HepG2 (cell line): ENCODE data around the gene CCL24. TPM values are rescaled to one million over a fixed set of nuclear protein-coding genes. Genes with fewer than 3 reads are reported as not detected.
"Not testable (repeated sequence)": the region's sequence is repeated elsewhere in the genome, so short reads cannot be mapped to it uniquely, and the experiment has no call there.

Experiments used
- ATAC-seq: fragments of 200-7000 bp; cut with Tn5 transposase; 3 replicates; pipeline ENCODE4 v1.9.1; 2020; ENCODE audit warnings: mild to moderate bottlenecking, moderate library complexity
- BruUV-seq: library from RNA; stranded (reverse); fragments of 400-500 nt; replicated peaks from 2 replicates; lab custom pipeline; 2021; lab: Mats Ljungman, UMichigan
- CTCF ChIA-PET: fragments of 300-600 bp; formaldehyde crosslinking; extraction: SDS; loops from one replicate; lab custom pipeline; 2021; ENCODE audit warnings: low total read pairs, inconsistent platforms, low intra/inter-chr PET ratio; lab: Yijun Ruan, JAX
- POLR2A ChIA-PET: fragments of 350-600 bp; sonication (Branson Sonifier 250); formaldehyde crosslinking; loops from one replicate; lab custom pipeline; 2020; ENCODE audit warnings: antibody characterized with exemption, inconsistent platforms; lab: Yijun Ruan, JAX
- DNase-seq: peaks from one replicate; pipeline ENCODE4 v3.0.0-alpha.2; 2015; ENCODE audit warnings: low spot score
- FAIRE-seq: peaks from 3 replicates; lab custom pipeline; 2011; peaks lifted over from hg19 to GRCh38; lab: Jason Lieb, UNC
- H2AFZ ChIP-seq: one replicate; pipeline ENCODE4 v1.6.1; 2011; ENCODE audit warnings: low read length, inconsistent platforms
- H3K27ac ChIP-seq: fragments of 300-600 bp; 3 replicates; pipeline ENCODE4 v1.8.0; 2011; ENCODE audit warnings: mixed run types, mild to moderate bottlenecking, mixed read lengths, low read length, inconsistent platforms; ENCODE audit not compliant: insufficient read depth; ENCODE audit errors: extremely low read length
- H3K27me3 ChIP-seq, 2 experiments: fragments of 200-600 bp in 1 of 2; 2 replicates in 1 of 2; 3 replicates in 1 of 2; pipeline versions ENCODE4 v1.6.0 to v1.8.0; 2011; ENCODE audit warnings: low read length in 2 of 2, mild to moderate bottlenecking in 2 of 2, moderate library complexity in 2 of 2, inconsistent platforms in 1 of 2; ENCODE audit not compliant: insufficient read depth in 2 of 2, control insufficient read depth in 1 of 2
- H3K36me3 ChIP-seq, 2 experiments: fragments of 200-600 bp in 1 of 2; replicated peaks in 1 of 2; 2 replicates in 1 of 2; 3 replicates in 1 of 2; pipeline versions ENCODE4 v1.5.1 to v1.8.0; 2011; ENCODE audit warnings: low read length in 2 of 2, inconsistent platforms in 1 of 2; ENCODE audit not compliant: insufficient read depth in 2 of 2, control insufficient read depth in 1 of 2
- H3K4me1 ChIP-seq: 2 replicates; pipeline ENCODE4 v1.5.1; 2012; ENCODE audit warnings: low read length, inconsistent platforms; ENCODE audit not compliant: insufficient read depth
- H3K4me2 ChIP-seq: 2 replicates; pipeline ENCODE4 v1.6.0; 2011; ENCODE audit warnings: low read depth, low read length, inconsistent platforms
- H3K4me3 ChIP-seq, 3 experiments: fragments of 200-600 bp in 1 of 3; sonication (generic), shearing (Covaris generic) in 1 of 3; replicated peaks in 1 of 3; 2 replicates each; pipeline ENCODE4 v1.5.1; 2011 to 2016; ENCODE audit warnings: low read length in 3 of 3, inconsistent platforms in 2 of 3, low read depth in 2 of 3, mild to moderate bottlenecking in 2 of 3, control low read depth in 1 of 3, mixed read lengths in 1 of 3; ENCODE audit not compliant: insufficient read depth in 1 of 3
- H3K79me2 ChIP-seq: one replicate; pipeline ENCODE4 v1.6.1; 2011; ENCODE audit warnings: low read length, inconsistent platforms; ENCODE audit not compliant: insufficient read depth
- H3K9ac ChIP-seq: 2 replicates; pipeline ENCODE4 v1.6.0; 2011; ENCODE audit warnings: mild to moderate bottlenecking, low read depth, low read length, inconsistent platforms; ENCODE audit not compliant: insufficient read depth
- H3K9me3 ChIP-seq: 2 replicates; pipeline ENCODE4 v1.5.1; 2012; ENCODE audit warnings: mild to moderate bottlenecking, low read length
- H4K20me1 ChIP-seq: 2 replicates; pipeline ENCODE4 v1.6.0; 2011; ENCODE audit warnings: inconsistent platforms, mild to moderate bottlenecking, low read length, moderate library complexity; ENCODE audit not compliant: insufficient read depth
- ZNF644 ChIP-seq: IDR thresholded peaks from 2 replicates; pipeline ENCODE4 v1.6.1; 2016; ENCODE audit warnings: low read depth
- WGBS: methylation state at CpG from one replicate; pipeline ENCODE4 v1.1.6; 2017; ENCODE audit warnings: low lambda C conversion rate; 5-methylcytosine and 5-hydroxymethylcytosine counted together
- in situ Hi-C: cut with HindIII; loops from 2 replicates; pipeline ENCODE4 v1.10.0; 2017; ENCODE audit warnings: low pct_unique_long_range_greater_than_20kb; ENCODE audit not compliant: extremely low pct_ligation_motif_present
- intact Hi-C: fragments of 100-400 bp; cut with micrococcal nuclease; formaldehyde crosslinking; loops from one replicate; pipeline ENCODE4 v1.10.0; 2022; ENCODE audit not compliant: unreplicated experiment
- polyA plus RNA-seq, 8 experiments: library from polyadenylated mRNA; depleted of rRNA in 3 of 8; stranded (reverse) in 7 of 8; unstranded in 1 of 8; fragments of >200 nt; fragmentation: Illumina TruSeq in 4 of 8; extraction: Trizol in 4 of 8; gene quantifications; 2 replicates each; pipeline versions ENCODE4 v1.2.1 to v1.2.3, GENCODE V29; 2011 to 2016; ENCODE audit warnings: low read depth in 4 of 8, missing spikeins in 1 of 8, mixed read lengths in 1 of 8; ENCODE audit not compliant: insufficient read depth in 1 of 8
- total RNA-seq, 5 experiments: library from RNA; depleted of rRNA; stranded (reverse); fragments of >200 nt; fragmentation: Illumina TruSeq; extraction: Trizol; gene quantifications; 2 replicates each; pipeline ENCODE4 v1.2.3, GENCODE V29; 2016; ENCODE audit warnings: low read depth in 1 of 5
- TF ChIP-seq, protein P1 (sequence below): sonication (generic); formaldehyde crosslinking; IDR thresholded peaks from 2 replicates; pipeline ENCODE4 v1.4.0; 2020; ENCODE audit warnings: missing genetic modification reagents

The CCL24 gene
- total and polyA plus RNA-seq, 2 of the 13 experiments (the other 11 are each of a cell fraction or from before 2014, with no cell fraction given) = not detected

DNA sequence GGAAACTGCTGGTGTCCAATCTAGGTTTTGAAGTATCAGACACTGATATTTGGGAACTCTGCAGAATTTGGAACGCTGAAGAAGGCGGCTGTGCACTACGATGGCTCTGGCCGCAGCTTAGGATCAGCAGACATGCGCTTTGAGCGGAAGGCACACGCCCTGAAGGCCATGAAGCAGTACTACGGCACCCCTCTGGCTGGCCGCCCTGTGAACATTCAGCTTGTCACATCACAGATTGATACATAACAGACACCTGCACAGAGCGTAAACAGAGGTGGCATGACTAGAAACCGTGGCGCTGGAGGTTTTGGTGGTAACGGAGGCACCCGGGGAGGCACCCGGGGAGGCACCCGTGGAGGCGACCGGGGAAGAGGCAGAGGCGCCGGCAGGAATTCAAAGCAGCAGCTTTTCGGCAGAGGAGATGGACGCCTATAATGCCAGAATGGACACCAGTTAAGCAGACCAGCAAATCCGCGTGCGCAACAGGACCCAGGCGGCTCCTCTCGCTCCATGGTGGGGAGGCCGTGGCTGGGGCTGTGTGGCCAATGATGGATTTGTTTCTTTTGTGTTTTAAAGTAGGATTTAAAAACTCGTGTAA is 22.2 kb upstream of the CCL24 start:
- Histone ChIP-seq H3K9ac (no peak overlapping the region), H3K27ac (no peak overlapping the region), H3K36me3 (no peaks in the 10 kb centered on the region), H3K4me1 (no peaks in the 10 kb centered on the region), H3K9me3 (no peaks in the 10 kb centered on the region), H4K20me1 (no peaks in the 10 kb centered on the region), H3K79me2 (no peaks in the 10 kb centered on the region), H3K4me3 (no peak overlapping the region), H2AFZ (no peak overlapping the region), H3K27me3 (no peaks in the 10 kb centered on the region; a peak in 1 of 5 replicates), H3K4me2 (no peak overlapping the region)
- ATAC-seq = peak; percentile 43; the same call in 2 of the 3 replicates
- 67% methylated on average over 29 of the region's 29 CpGs for WGBS
- TF ChIP-seq ZNF644 (CRISPR knock-in tag) = no peak
- TF ChIP-seq, protein P1, sequence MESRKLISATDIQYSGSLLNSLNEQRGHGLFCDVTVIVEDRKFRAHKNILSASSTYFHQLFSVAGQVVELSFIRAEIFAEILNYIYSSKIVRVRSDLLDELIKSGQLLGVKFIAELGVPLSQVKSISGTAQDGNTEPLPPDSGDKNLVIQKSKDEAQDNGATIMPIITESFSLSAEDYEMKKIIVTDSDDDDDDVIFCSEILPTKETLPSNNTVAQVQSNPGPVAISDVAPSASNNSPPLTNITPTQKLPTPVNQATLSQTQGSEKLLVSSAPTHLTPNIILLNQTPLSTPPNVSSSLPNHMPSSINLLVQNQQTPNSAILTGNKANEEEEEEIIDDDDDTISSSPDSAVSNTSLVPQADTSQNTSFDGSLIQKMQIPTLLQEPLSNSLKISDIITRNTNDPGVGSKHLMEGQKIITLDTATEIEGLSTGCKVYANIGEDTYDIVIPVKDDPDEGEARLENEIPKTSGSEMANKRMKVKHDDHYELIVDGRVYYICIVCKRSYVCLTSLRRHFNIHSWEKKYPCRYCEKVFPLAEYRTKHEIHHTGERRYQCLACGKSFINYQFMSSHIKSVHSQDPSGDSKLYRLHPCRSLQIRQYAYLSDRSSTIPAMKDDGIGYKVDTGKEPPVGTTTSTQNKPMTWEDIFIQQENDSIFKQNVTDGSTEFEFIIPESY = peak; percentile 19; the same call in 1 of the 2 replicates
- intact Hi-C loops = loop anchor here (2.0 kb wide), 1 partner anchor 19 kb away; no protein-coding TSS in a partner anchor
- POLR2A ChIA-PET = no interaction called here
- CTCF ChIA-PET = no interaction called here
- DNase-seq = no peak
- BruUV-seq = no TSS peak
- in situ Hi-C loops = no loop called here
- FAIRE-seq = no peak

DNA sequence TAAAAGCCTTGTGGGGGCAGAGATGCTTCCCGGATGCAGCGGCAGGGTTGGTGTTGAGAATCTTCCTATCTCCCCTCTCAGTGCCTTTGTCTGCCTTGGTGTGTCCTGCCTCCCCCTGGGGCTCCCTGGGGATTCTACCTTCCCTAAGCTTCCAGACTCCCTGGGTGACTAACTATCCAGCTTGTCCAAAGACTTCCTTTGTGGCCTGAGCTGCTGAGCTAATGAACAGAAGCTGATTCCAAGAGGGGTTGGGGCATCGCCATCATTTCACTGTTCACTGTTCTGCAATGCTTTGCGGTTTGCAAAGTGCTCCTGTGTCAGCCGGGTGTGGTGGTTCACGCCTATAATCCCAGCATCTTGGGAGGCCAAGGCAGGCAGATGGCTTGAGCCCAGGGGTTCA is 20.1 kb upstream of the CCL24 start:
- H3K79me2 ChIP-seq, in situ Hi-C loops, H3K27ac ChIP-seq, FAIRE-seq, BruUV-seq, H2AFZ ChIP-seq, POLR2A ChIA-PET, H3K9ac ChIP-seq, H3K4me3 ChIP-seq, H3K9me3 ChIP-seq, H3K36me3 ChIP-seq, H3K4me2 ChIP-seq, H3K4me1 ChIP-seq, DNase-seq, ATAC-seq, H4K20me1 ChIP-seq, CTCF ChIA-PET, H3K27me3 ChIP-seq: not testable (repeated sequence)
- 38% methylated on average over 4 of the region's 6 CpGs for WGBS
- intact Hi-C loops = loop anchor here (2.0 kb wide), 1 partner anchor 21 kb away; no protein-coding TSS in a partner anchor
